B cell (primary cell): Measurements from ENCODE around the gene NFKBIZ.

Source experiments
- EZH2 ChIP-seq: IDR thresholded peaks from 2 replicates; pipeline ENCODE4 v1.6.1; 2012; ENCODE audit warnings: borderline replicate concordance, low read depth, mild to moderate bottlenecking, moderate library complexity, low read length; ENCODE audit not compliant: insufficient read depth, poor library complexity, severe bottlenecking
- TF ChIP-seq, protein P1 (sequence below): fragments of 200-600 bp; IDR thresholded peaks from one replicate; pipeline ENCODE4 v1.8.0; 2022; ENCODE audit warnings: antibody characterized with exemption, mild to moderate bottlenecking

DNA sequence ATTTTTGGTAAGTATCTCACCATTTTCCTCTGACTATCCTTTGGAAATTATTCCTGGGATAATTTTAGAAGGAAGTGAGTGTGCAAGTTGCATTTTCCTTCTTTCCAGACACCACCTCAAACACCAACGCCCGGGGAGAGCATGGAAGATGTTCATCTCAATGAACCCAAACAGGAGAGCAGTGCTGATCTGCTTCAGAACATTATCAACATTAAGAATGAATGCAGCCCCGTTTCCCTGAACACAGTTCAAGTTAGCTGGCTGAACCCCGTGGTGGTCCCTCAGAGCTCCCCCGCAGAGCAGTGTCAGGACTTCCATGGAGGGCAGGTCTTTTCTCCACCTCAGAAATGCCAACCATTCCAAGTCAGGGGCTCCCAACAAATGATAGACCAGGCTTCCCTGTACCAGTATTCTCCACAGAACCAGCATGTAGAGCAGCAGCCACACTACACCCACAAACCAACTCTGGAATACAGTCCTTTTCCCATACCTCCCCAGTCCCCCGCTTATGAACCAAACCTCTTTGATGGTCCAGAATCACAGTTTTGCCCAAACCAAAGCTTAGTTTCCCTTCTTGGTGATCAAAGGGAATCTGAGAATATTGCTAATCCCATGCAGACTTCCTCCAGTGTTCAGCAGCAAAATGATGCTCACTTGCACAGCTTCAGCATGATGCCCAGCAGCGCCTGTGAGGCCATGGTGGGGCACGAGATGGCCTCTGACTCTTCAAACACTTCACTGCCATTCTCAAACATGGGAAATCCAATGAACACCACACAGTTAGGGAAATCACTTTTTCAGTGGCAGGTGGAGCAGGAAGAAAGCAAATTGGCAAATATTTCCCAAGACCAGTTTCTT is 3.9 kb downstream of the NFKBIZ start:
- TF ChIP-seq, protein P1, sequence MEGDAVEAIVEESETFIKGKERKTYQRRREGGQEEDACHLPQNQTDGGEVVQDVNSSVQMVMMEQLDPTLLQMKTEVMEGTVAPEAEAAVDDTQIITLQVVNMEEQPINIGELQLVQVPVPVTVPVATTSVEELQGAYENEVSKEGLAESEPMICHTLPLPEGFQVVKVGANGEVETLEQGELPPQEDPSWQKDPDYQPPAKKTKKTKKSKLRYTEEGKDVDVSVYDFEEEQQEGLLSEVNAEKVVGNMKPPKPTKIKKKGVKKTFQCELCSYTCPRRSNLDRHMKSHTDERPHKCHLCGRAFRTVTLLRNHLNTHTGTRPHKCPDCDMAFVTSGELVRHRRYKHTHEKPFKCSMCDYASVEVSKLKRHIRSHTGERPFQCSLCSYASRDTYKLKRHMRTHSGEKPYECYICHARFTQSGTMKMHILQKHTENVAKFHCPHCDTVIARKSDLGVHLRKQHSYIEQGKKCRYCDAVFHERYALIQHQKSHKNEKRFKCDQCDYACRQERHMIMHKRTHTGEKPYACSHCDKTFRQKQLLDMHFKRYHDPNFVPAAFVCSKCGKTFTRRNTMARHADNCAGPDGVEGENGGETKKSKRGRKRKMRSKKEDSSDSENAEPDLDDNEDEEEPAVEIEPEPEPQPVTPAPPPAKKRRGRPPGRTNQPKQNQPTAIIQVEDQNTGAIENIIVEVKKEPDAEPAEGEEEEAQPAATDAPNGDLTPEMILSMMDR, result no peak
- no peak for TF ChIP-seq EZH2
